H1 (cell line): ENCODE results near the gene PNO1. TPM values are rescaled to one million over a fixed set of nuclear protein-coding genes. Genes with fewer than 3 reads are reported as not detected.

Experiments used
- CTCF ChIA-PET: fragments of 300-600 bp; sonication (Branson Sonifier 250); formaldehyde crosslinking; loops from one replicate; lab custom pipeline; 2021; ENCODE audit not compliant: partially characterized antibody; lab: Charles Lee
- POLR2A ChIA-PET: fragments of 300-600 bp; sonication (Branson Sonifier 250); formaldehyde crosslinking; loops from one replicate; lab custom pipeline; 2021; ENCODE audit warnings: inconsistent platforms; ENCODE audit not compliant: partially characterized antibody; lab: Charles Lee
- DNase-seq, 2 experiments: peaks; one replicate each; pipeline versions ENCODE4 v3.0.0 to v3.0.0-alpha.2; 2010 to 2022; ENCODE audit warnings: low spot score in 2 of 2, low read depth in 1 of 2, mixed read lengths in 1 of 2
- FAIRE-seq: peaks from 2 replicates; lab custom pipeline; 2011; peaks lifted over from hg19 to GRCh38; lab: Jason Lieb, UNC
- H2AFZ ChIP-seq: 2 replicates; pipeline ENCODE4 v1.8.1; 2012; ENCODE audit warnings: low read length, inconsistent platforms
- H2AK5ac ChIP-seq: 2 replicates; pipeline ENCODE4 v1.6.1; 2013; ENCODE audit warnings: low read depth, low read length
- H2BK120ac ChIP-seq: replicated peaks from 2 replicates; pipeline ENCODE3; 2013; ENCODE audit warnings: low read depth, low read length, inconsistent platforms
- H2BK12ac ChIP-seq: 2 replicates; pipeline ENCODE4 v1.6.1; 2013; ENCODE audit warnings: low read depth, low read length
- H2BK15ac ChIP-seq: 2 replicates; pipeline ENCODE4 v1.6.1; 2013; ENCODE audit warnings: low read length
- H2BK20ac ChIP-seq: 2 replicates; pipeline ENCODE4 v1.6.1; 2013; ENCODE audit warnings: low read length
- H2BK5ac ChIP-seq: 2 replicates; pipeline ENCODE4 v1.6.1; 2013; ENCODE audit warnings: low read depth, low read length
- H3K14ac ChIP-seq: 2 replicates; pipeline ENCODE4 v1.6.1; 2013; ENCODE audit warnings: inconsistent platforms; ENCODE audit not compliant: insufficient read length
- H3K18ac ChIP-seq: 2 replicates; pipeline ENCODE4 v1.6.1; 2013; ENCODE audit warnings: low read length; ENCODE audit errors: extremely low read depth
- H3K23ac ChIP-seq: 2 replicates; pipeline ENCODE4 v1.6.1; 2013; ENCODE audit warnings: inconsistent platforms; ENCODE audit not compliant: insufficient read length
- H3K23me2 ChIP-seq: 2 replicates; pipeline ENCODE4 v1.6.1; 2013; ENCODE audit warnings: low read depth, low read length
- H3K27ac ChIP-seq: 2 replicates; pipeline ENCODE4 v1.6.1; 2011; ENCODE audit warnings: low read depth, low read length, inconsistent platforms
- H3K27me3 ChIP-seq, 4 experiments: replicated peaks in 1 of 4; 1 replicate in 1 of 4; 2 replicates in 3 of 4; pipeline versions ENCODE4 v1.6.1 to v1.8.1; 2011 to 2013; ENCODE audit warnings: low read length in 3 of 4, mild to moderate bottlenecking in 3 of 4, inconsistent platforms in 2 of 4, mixed read lengths in 2 of 4, moderate library complexity in 1 of 4; ENCODE audit not compliant: control insufficient read depth in 3 of 4, insufficient read depth in 3 of 4; ENCODE audit errors: extremely low read depth in 1 of 4
- H3K36me3 ChIP-seq, 4 experiments: 2 replicates each; pipeline versions ENCODE4 v1.6.1 to v1.8.1; 2011 to 2013; ENCODE audit warnings: mild to moderate bottlenecking in 4 of 4, low read length in 3 of 4, moderate library complexity in 2 of 4, control low read depth in 1 of 4, inconsistent platforms in 1 of 4; ENCODE audit not compliant: insufficient read depth in 4 of 4, control insufficient read depth in 2 of 4
- H3K4ac ChIP-seq: replicated peaks from 2 replicates; pipeline ENCODE3; 2013; ENCODE audit warnings: low read length, low read depth, mixed read lengths, inconsistent platforms; ENCODE audit not compliant: insufficient read length
- H3K4me1 ChIP-seq, 4 experiments: replicated peaks in 1 of 4; 1 replicate in 1 of 4; 2 replicates in 3 of 4; pipeline versions ENCODE4 v1.6.1 to v1.8.1; 2011 to 2013; ENCODE audit warnings: low read length in 3 of 4, inconsistent platforms in 2 of 4, mixed read lengths in 1 of 4; ENCODE audit not compliant: insufficient read depth in 4 of 4, control insufficient read depth in 3 of 4
- H3K4me2 ChIP-seq, 2 experiments: 2 replicates each; pipeline versions ENCODE4 v1.6.1 to v1.8.1; 2011 to 2013; ENCODE audit warnings: low read depth in 2 of 2, low read length in 2 of 2, control low read depth in 1 of 2, inconsistent platforms in 1 of 2, mild to moderate bottlenecking in 1 of 2; ENCODE audit not compliant: insufficient read depth in 1 of 2
- H3K4me3 ChIP-seq, 4 experiments: fragments of 200-600, 300-600 bp in 1 of 4; sonication (generic), shearing (Covaris generic), sonication (Bioruptor Twin) in 1 of 4; 2 replicates each; pipeline versions ENCODE4 v1.5.1 to v1.8.1; 2011 to 2016; ENCODE audit warnings: low read length in 4 of 4, low read depth in 3 of 4, control low read depth in 2 of 4, inconsistent platforms in 2 of 4, mild to moderate bottlenecking in 2 of 4, mixed read lengths in 1 of 4, moderate library complexity in 1 of 4; ENCODE audit not compliant: insufficient read depth in 2 of 4; ENCODE audit errors: extremely low read depth in 1 of 4
- H3K56ac ChIP-seq: replicated peaks from 2 replicates; pipeline ENCODE3; 2013; ENCODE audit warnings: low read depth, mild to moderate bottlenecking, mixed read lengths, low read length, inconsistent platforms; ENCODE audit not compliant: insufficient read length
- H3K79me1 ChIP-seq: 2 replicates; pipeline ENCODE4 v1.6.1; 2013; ENCODE audit warnings: low read depth, low read length, control low read depth
- H3K79me2 ChIP-seq, 2 experiments: 2 replicates each; pipeline versions ENCODE4 v1.6.1 to v1.8.1; 2012 to 2013; ENCODE audit warnings: low read length in 2 of 2, mild to moderate bottlenecking in 2 of 2, inconsistent platforms in 1 of 2; ENCODE audit not compliant: insufficient read depth in 2 of 2, control insufficient read depth in 1 of 2
- H3K9ac ChIP-seq, 4 experiments: replicated peaks in 1 of 4; 1 replicate in 1 of 4; 2 replicates in 3 of 4; pipeline versions ENCODE4 v1.6.1 to v1.8.1; 2011 to 2013; ENCODE audit warnings: low read depth in 3 of 4, low read length in 3 of 4, control low read depth in 2 of 4, mild to moderate bottlenecking in 2 of 4, moderate library complexity in 2 of 4, inconsistent platforms in 1 of 4; ENCODE audit errors: extremely low read depth in 1 of 4
- H3K9me3 ChIP-seq, 2 experiments: 2 replicates each; pipeline versions ENCODE4 v1.6.1 to v1.8.1; 2012 to 2013; ENCODE audit warnings: mild to moderate bottlenecking in 2 of 2, moderate library complexity in 2 of 2, control low read depth in 1 of 2, inconsistent platforms in 1 of 2, low read depth in 1 of 2, low read length in 1 of 2, mixed read lengths in 1 of 2; ENCODE audit not compliant: insufficient read depth in 2 of 2
- H4K20me1 ChIP-seq, 2 experiments: replicated peaks in 1 of 2; 2 replicates each; pipeline versions ENCODE3 to v1.8.1; 2011 to 2013; ENCODE audit warnings: inconsistent platforms in 2 of 2, low read length in 2 of 2, mild to moderate bottlenecking in 1 of 2; ENCODE audit not compliant: insufficient read depth in 2 of 2, control insufficient read depth in 1 of 2
- H4K5ac ChIP-seq: 2 replicates; pipeline ENCODE4 v1.6.1; 2013; ENCODE audit warnings: low read length, low read depth, mixed read lengths, inconsistent platforms; ENCODE audit not compliant: insufficient read length
- H4K8ac ChIP-seq: 2 replicates; pipeline ENCODE4 v1.8.0; 2013; ENCODE audit warnings: mild to moderate bottlenecking, moderate library complexity, low read length, inconsistent platforms; ENCODE audit not compliant: insufficient read depth; ENCODE audit errors: extremely low read depth
- H4K91ac ChIP-seq: replicated peaks from 2 replicates; pipeline ENCODE3; 2013; ENCODE audit warnings: low read length, mixed read lengths, inconsistent platforms; ENCODE audit not compliant: insufficient read length
- ATF3 ChIP-seq: IDR thresholded peaks from 2 replicates; pipeline ENCODE4 v1.6.1; 2011; ENCODE audit warnings: low read depth, mild to moderate bottlenecking, low read length; ENCODE audit not compliant: insufficient read depth
- BRCA1 ChIP-seq: IDR thresholded peaks from 2 replicates; pipeline ENCODE4 v1.6.1; 2012; ENCODE audit warnings: low read depth, low read length, improper control_type of control experiment
- CBX8 ChIP-seq: fragments of 300-800, 300-1000 bp; sonication (generic); IDR thresholded peaks from 2 replicates; pipeline ENCODE4 v1.7.1; 2016; ENCODE audit warnings: low read depth, low read length, borderline replicate concordance
- RBBP5 ChIP-seq: IDR thresholded peaks from 2 replicates; pipeline ENCODE4 v1.7.1; 2012; ENCODE audit warnings: low read depth, mild to moderate bottlenecking, inconsistent platforms, low read length, moderate library complexity, borderline replicate concordance
- SIX5 ChIP-seq: IDR thresholded peaks from 2 replicates; pipeline ENCODE4 v1.6.1; 2011; ENCODE audit warnings: mild to moderate bottlenecking, low read depth, low read length
- SP4 ChIP-seq: IDR thresholded peaks from 2 replicates; pipeline ENCODE4 v1.6.1; 2012; ENCODE audit warnings: low read length, inconsistent platforms
- TBP ChIP-seq: IDR thresholded peaks from 2 replicates; pipeline ENCODE4 v1.6.1; 2011; ENCODE audit warnings: low read depth, low read length, improper control_type of control experiment
- ZNF274 ChIP-seq: IDR thresholded peaks from 2 replicates; pipeline ENCODE4 v1.7.0; 2012; ENCODE audit warnings: low read length, borderline replicate concordance; ENCODE audit errors: extremely low read depth
- WGBS, 2 experiments: shearing (Covaris generic) in 1 of 2; methylation state at CpG; one replicate each; pipeline versions ENCODE4 v1.1.6 to v1.1.7; 2013 to 2015; ENCODE audit warnings: low lambda C conversion rate in 2 of 2, mixed read lengths in 2 of 2, inconsistent platforms in 1 of 2, low coverage in 1 of 2, missing lambda C conversion rate in 1 of 2; ENCODE audit not compliant: insufficient replicate concordance in 2 of 2, insufficient coverage in 1 of 2, insufficient read length in 1 of 2; ENCODE audit errors: extremely low coverage in 1 of 2, missing lambda C conversion rate in 1 of 2; 5-methylcytosine and 5-hydroxymethylcytosine counted together
- long read RNA-seq, 2 experiments: library from RNA in 1 of 2; library from capped mRNA in 1 of 2; stranded (forward); transcript quantifications; one replicate each; pipeline ENCODE4 v2.0.0, GENCODE V29; 2021; ENCODE audit warnings: inconsistent platforms in 1 of 2
- polyA minus RNA-seq, 3 experiments: library from RNA; depleted of rRNA, polyadenylated mRNA; stranded (reverse); fragments of >200 nt; gene quantifications; 1 replicate in 2 of 3; 2 replicates in 1 of 3; pipeline ENCODE4 v1.2.3, GENCODE V29; 2011
- polyA plus RNA-seq, 7 experiments: library from polyadenylated mRNA; depleted of rRNA in 3 of 7; stranded (reverse) in 5 of 7; unstranded in 2 of 7; fragments of >200 nt in 5 of 7; fragments of 200-250 nt in 2 of 7; gene quantifications; 1 replicate in 5 of 7; 2 replicates in 1 of 7; 4 replicates in 1 of 7; pipeline versions ENCODE4 v1.2.1 to v1.2.3, GENCODE V29; 2011 to 2013; ENCODE audit warnings: missing spikeins in 2 of 7, mixed read lengths in 2 of 7
- total RNA-seq: library from RNA; stranded (reverse); fragmentation: NEBNext Ultra II Directional; extraction: Animal tissue kit (Norgen Biotek cat#: 25700); gene quantifications from 2 replicates; pipeline ENCODE4 v1.2.1, GENCODE V29; 2021

PNO1 gene
- total RNA-seq (33.2 and 34.7 TPM in 2 replicates), polyA plus RNA-seq (2011; rRNA removed) (15.4 and 18.6 TPM in 2 replicates), polyA minus RNA-seq (2011; rRNA and poly(A)+ RNA removed) (6.8 and 7.3 TPM in 2 replicates)
- polyA plus RNA-seq (2011; cell fraction: cytosol; rRNA removed): 19.6 TPM
- 7.7 TPM for polyA plus RNA-seq (2011; cell fraction: nucleus; rRNA removed)
- 22.5 to 31.1 TPM (median 23.9 TPM) in 4 replicates for polyA plus RNA-seq (2012, experiment 1 of 2)
- 21.6 TPM for polyA plus RNA-seq (2012, experiment 2 of 2)
- 23.9 TPM for polyA plus RNA-seq (2013, experiment 1 of 2)
- 23.9 TPM for polyA plus RNA-seq (2013, experiment 2 of 2)
- 16.1 TPM for polyA minus RNA-seq (2011; cell fraction: cytosol; rRNA and poly(A)+ RNA removed)
- polyA minus RNA-seq (2011; cell fraction: nucleus; rRNA and poly(A)+ RNA removed): 5.2 TPM
- long read RNA-seq, experiment 1, transcript PNO1-201 (7 exons, 2,286 nt): major isoform, 48 of 82 reads
- long read RNA-seq, experiment 1, partial matches to known transcripts: 8 of 82 reads
- long read RNA-seq, experiment 1, other reads (novel, unspliced or antisense): 23 of 82 reads
- long read RNA-seq, experiment 2, transcript PNO1-201 (7 exons, 2,286 nt): major isoform, 59 of 71 reads
- long read RNA-seq, experiment 2, partial matches to known transcripts: 2 of 71 reads
- long read RNA-seq, experiment 2, other reads (novel, unspliced or antisense): 10 of 71 reads

DNA sequence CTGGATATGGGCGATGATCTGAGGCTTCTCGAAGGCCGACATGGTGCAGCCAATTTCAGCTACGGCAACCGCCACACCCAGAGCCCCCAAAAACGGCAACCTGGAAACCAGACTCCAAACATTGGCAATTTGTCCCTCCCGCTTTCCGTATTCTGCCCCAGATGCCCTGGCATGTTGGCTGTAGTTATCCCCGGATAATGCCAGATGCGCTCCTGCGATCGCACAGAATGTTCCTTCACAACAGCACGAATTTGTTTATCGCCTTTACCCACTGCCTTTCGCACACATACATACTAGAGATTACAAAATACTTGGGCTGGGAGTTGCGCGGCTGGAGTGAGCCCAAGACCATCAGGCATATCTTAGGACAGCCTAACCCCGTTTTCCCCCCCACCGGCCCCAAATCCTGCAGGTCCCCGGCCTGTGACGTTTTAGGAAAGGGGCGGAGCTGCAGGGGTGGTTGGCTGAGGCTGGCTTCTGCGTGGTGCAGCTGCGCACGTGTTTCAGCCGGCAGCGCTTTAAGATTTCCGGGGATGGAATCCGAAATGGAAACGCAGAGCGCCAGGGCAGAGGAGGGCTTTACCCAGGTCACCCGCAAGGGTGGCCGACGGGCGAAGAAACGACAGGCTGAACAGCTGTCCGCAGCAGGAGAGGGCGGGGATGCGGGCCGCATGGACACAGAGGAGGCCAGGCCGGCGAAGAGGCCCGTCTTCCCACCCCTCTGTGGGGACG is at the start of gene PNO1:
Gene PNO1, plus strand, starts transcription at position 487 of the 732 bp plus-strand sequence. Its CDS starts 47 bp downstream, at position 534.
- 1% methylated on average over 38 of the region's 44 CpGs; no CpG with 5 or more reads in 1 of the 2 experiments for WGBS, 2 experiments
- H3K4ac ChIP-seq: peak within 1 kb of the TSS; percentile 39
- H2BK20ac ChIP-seq: no peak within 1 kb of the TSS; the same call in 1 of the 2 replicates
- peak within 1 kb of the TSS; percentile 100 for H3K27ac ChIP-seq
- peak within 1 kb of the TSS; percentile 70 for H4K91ac ChIP-seq
- H3K79me1 ChIP-seq: peaks cover 4% of the 10 kb centered on the region
- POLR2A ChIA-PET: interaction anchor here (0.6 to 3.7 kb wide), 24 partner anchors 12 to 309 kb away, joined by 3 to 57 read pairs (median 4); partner anchors contain the start of genes APLF, C1D, CNRIP1 and FBXO48
- H3K4me1 ChIP-seq: peaks cover 0 to 2% (median 1%) of the 10 kb centered on the region in 4 experiments; a peak in 2 of 7 replicates
- peaks cover 5 to 29% (median 24%) of the 10 kb centered on the region in 4 experiments; a peak in 6 of 8 replicates for H3K36me3 ChIP-seq
- H3K79me2 ChIP-seq: peaks cover 6 to 50% of the 10 kb centered on the region in 2 experiments
- H2AFZ ChIP-seq: peak within 1 kb of the TSS; percentile 99
- peaks cover 0 to 2% of the 10 kb centered on the region in 2 experiments for H4K20me1 ChIP-seq
- DNase-seq (peak; percentile 86 to 96), FAIRE-seq (peak; percentile 36)
- H3K9ac ChIP-seq: peak within 1 kb of the TSS; percentile 88 to 98 (median 96)
- H2BK120ac ChIP-seq: no peak within 1 kb of the TSS
- H2BK12ac ChIP-seq: peak within 1 kb of the TSS; percentile 88; the same call in 1 of the 2 replicates
- H3K4me2 ChIP-seq: peak within 1 kb of the TSS; percentile 82 to 85
- no peak within 1 kb of the TSS for H2BK15ac ChIP-seq
- peaks cover 4% of the 10 kb centered on the region for H3K23me2 ChIP-seq
- peak within 1 kb of the TSS; percentile 35 for H3K56ac ChIP-seq
- H3K23ac ChIP-seq: no peak within 1 kb of the TSS
- H3K14ac ChIP-seq: no peak within 1 kb of the TSS
- peak within 1 kb of the TSS; percentile 87 for H4K5ac ChIP-seq
- CTCF ChIA-PET: interaction anchor here (0.6 to 2.9 kb wide), 10 partner anchors 9 to 1837 kb away, joined by 3 to 11 read pairs (median 4); no protein-coding TSS in a partner anchor
- H3K9me3 ChIP-seq: no peaks in the 10 kb centered on the region
- no peaks in the 10 kb centered on the region for H3K27me3 ChIP-seq
- peak within 1 kb of the TSS; percentile 91 to 99 (median 95) for H3K4me3 ChIP-seq
- H4K8ac ChIP-seq: peak within 1 kb of the TSS; percentile 93; the same call in 1 of the 2 replicates
- H3K18ac ChIP-seq: peak within 1 kb of the TSS; percentile 93
- peak within 1 kb of the TSS; percentile 98 for H2BK5ac ChIP-seq
- no peak within 1 kb of the TSS for H2AK5ac ChIP-seq
- TF ChIP-seq SIX5 (no peak), TBP (peak; percentile 73), BRCA1 (no peak), CBX8 (no peak), RBBP5 (0 out of 2 replicates have a peak, but pooled peaks have one; percentile 83), ATF3 (no peak), SP4 (peak; percentile 100), ZNF274 (no peak)
